ENCODE measurements around the gene AP5S1. TPM values are rescaled to one million over a fixed set of nuclear protein-coding genes. Genes with fewer than 3 reads are reported as not detected.
A peak's percentile ranks its signal among the peaks of the same experiment; 100 is the strongest.

The AP5S1 gene
- total and polyA plus RNA-seq, 2 of the 13 experiments (the other 11 are each of a cell fraction or from before 2014, with no cell fraction given), result 7.9 to 23.2 TPM

DNA sequence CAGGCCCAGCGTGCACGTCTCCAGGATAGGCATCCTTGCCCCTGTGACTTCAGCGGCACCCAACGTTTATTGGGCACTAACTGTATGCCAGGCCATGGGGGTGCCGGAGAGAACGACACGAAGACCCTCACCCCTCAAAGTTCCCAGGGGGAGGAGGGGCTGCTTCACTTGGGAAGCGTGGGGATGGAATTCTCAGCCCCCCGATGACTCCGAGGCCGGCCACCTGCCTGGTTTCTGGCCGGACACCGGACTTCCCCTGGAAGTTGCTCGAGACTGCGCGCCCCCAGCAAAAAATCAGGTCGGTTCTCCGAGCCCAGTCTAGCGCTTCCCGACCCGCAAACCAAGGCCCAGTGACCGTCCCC is 26.0 kb downstream of the AP5S1 start (continued):
- TF ChIP-seq, protein P1, sequence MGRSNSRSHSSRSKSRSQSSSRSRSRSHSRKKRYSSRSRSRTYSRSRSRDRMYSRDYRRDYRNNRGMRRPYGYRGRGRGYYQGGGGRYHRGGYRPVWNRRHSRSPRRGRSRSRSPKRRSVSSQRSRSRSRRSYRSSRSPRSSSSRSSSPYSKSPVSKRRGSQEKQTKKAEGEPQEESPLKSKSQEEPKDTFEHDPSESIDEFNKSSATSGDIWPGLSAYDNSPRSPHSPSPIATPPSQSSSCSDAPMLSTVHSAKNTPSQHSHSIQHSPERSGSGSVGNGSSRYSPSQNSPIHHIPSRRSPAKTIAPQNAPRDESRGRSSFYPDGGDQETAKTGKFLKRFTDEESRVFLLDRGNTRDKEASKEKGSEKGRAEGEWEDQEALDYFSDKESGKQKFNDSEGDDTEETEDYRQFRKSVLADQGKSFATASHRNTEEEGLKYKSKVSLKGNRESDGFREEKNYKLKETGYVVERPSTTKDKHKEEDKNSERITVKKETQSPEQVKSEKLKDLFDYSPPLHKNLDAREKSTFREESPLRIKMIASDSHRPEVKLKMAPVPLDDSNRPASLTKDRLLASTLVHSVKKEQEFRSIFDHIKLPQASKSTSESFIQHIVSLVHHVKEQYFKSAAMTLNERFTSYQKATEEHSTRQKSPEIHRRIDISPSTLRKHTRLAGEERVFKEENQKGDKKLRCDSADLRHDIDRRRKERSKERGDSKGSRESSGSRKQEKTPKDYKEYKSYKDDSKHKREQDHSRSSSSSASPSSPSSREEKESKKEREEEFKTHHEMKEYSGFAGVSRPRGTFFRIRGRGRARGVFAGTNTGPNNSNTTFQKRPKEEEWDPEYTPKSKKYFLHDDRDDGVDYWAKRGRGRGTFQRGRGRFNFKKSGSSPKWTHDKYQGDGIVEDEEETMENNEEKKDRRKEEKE (IDR thresholded peaks at IDR 0.05), result no peak
- TF ChIP-seq ZNF296 (CRISPR knock-in tag; conservative IDR thresholded peaks at IDR 0.05), result 0 out of 2 replicates have a peak, but pooled peaks have one; percentile 63
- no peak for TF ChIP-seq HNRNPK (IDR thresholded peaks at IDR 0.05; ENCODE audit: low read depth, low read length, poor library complexity, severe bottlenecking)
- TF ChIP-seq SNAPC2 (CRISPR knock-in tag; IDR thresholded peaks at IDR 0.05), result no peak
- TF ChIP-seq NONO (IDR thresholded peaks at IDR 0.05), result no peak
- no peak for TF ChIP-seq NONO (CRISPR knock-in tag; conservative IDR thresholded peaks at IDR 0.05)
- TF ChIP-seq, protein P2, sequence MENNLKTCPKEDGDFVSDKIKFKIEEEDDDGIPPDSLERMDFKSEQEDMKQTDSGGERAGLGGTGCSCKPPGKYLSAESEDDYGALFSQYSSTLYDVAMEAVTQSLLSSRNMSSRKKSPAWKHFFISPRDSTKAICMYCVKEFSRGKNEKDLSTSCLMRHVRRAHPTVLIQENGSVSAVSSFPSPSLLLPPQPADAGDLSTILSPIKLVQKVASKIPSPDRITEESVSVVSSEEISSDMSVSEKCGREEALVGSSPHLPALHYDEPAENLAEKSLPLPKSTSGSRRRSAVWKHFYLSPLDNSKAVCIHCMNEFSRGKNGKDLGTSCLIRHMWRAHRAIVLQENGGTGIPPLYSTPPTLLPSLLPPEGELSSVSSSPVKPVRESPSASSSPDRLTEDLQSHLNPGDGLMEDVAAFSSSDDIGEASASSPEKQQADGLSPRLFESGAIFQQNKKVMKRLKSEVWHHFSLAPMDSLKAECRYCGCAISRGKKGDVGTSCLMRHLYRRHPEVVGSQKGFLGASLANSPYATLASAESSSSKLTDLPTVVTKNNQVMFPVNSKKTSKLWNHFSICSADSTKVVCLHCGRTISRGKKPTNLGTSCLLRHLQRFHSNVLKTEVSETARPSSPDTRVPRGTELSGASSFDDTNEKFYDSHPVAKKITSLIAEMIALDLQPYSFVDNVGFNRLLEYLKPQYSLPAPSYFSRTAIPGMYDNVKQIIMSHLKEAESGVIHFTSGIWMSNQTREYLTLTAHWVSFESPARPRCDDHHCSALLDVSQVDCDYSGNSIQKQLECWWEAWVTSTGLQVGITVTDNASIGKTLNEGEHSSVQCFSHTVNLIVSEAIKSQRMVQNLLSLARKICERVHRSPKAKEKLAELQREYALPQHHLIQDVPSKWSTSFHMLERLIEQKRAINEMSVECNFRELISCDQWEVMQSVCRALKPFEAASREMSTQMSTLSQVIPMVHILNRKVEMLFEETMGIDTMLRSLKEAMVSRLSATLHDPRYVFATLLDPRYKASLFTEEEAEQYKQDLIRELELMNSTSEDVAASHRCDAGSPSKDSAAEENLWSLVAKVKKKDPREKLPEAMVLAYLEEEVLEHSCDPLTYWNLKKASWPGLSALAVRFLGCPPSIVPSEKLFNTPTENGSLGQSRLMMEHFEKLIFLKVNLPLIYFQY (CRISPR knock-in tag; IDR thresholded peaks at IDR 0.05; ENCODE audit: borderline replicate concordance), result peak; percentile 99
- TF ChIP-seq, protein P3, sequence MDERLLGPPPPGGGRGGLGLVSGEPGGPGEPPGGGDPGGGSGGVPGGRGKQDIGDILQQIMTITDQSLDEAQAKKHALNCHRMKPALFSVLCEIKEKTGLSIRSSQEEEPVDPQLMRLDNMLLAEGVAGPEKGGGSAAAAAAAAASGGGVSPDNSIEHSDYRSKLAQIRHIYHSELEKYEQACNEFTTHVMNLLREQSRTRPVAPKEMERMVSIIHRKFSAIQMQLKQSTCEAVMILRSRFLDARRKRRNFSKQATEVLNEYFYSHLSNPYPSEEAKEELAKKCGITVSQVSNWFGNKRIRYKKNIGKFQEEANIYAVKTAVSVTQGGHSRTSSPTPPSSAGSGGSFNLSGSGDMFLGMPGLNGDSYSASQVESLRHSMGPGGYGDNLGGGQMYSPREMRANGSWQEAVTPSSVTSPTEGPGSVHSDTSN (CRISPR knock-in tag; IDR thresholded peaks at IDR 0.05), result no peak
- TF ChIP-seq, protein P4, sequence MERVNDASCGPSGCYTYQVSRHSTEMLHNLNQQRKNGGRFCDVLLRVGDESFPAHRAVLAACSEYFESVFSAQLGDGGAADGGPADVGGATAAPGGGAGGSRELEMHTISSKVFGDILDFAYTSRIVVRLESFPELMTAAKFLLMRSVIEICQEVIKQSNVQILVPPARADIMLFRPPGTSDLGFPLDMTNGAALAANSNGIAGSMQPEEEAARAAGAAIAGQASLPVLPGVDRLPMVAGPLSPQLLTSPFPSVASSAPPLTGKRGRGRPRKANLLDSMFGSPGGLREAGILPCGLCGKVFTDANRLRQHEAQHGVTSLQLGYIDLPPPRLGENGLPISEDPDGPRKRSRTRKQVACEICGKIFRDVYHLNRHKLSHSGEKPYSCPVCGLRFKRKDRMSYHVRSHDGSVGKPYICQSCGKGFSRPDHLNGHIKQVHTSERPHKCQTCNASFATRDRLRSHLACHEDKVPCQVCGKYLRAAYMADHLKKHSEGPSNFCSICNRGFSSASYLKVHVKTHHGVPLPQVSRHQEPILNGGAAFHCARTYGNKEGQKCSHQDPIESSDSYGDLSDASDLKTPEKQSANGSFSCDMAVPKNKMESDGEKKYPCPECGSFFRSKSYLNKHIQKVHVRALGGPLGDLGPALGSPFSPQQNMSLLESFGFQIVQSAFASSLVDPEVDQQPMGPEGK (CRISPR knock-in tag; IDR thresholded peaks at IDR 0.05), result no peak; the same call in 1 of the 2 replicates
- TF ChIP-seq DMAP1 (CRISPR knock-in tag; IDR thresholded peaks at IDR 0.05), result no peak
- TF ChIP-seq AGO2 (optimal IDR thresholded peaks at IDR 0.05; ENCODE audit: low read depth, low read length), result peak; percentile 61
- TF ChIP-seq, protein P5, sequence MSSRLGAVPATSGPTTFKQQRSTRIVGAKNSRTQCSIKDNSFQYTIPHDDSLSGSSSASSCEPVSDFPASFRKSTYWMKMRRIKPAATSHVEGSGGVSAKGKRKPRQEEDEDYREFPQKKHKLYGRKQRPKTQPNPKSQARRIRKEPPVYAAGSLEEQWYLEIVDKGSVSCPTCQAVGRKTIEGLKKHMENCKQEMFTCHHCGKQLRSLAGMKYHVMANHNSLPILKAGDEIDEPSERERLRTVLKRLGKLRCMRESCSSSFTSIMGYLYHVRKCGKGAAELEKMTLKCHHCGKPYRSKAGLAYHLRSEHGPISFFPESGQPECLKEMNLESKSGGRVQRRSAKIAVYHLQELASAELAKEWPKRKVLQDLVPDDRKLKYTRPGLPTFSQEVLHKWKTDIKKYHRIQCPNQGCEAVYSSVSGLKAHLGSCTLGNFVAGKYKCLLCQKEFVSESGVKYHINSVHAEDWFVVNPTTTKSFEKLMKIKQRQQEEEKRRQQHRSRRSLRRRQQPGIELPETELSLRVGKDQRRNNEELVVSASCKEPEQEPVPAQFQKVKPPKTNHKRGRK (CRISPR knock-in tag; IDR thresholded peaks at IDR 0.05), result no peak
- no peak for TF ChIP-seq RFX5 (IDR thresholded peaks at IDR 0.05; ENCODE audit: low read depth, low read length)
- TF ChIP-seq, protein P6, sequence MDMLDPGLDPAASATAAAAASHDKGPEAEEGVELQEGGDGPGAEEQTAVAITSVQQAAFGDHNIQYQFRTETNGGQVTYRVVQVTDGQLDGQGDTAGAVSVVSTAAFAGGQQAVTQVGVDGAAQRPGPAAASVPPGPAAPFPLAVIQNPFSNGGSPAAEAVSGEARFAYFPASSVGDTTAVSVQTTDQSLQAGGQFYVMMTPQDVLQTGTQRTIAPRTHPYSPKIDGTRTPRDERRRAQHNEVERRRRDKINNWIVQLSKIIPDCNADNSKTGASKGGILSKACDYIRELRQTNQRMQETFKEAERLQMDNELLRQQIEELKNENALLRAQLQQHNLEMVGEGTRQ (IDR thresholded peaks at IDR 0.05; ENCODE audit: low read depth, low read length), result no peak
- TF ChIP-seq, protein P6 (CRISPR knock-in tag; IDR thresholded peaks at IDR 0.05; ENCODE audit: borderline replicate concordance), result peak; percentile 58; the same call in 1 of the 2 replicates

Data from HepG2 (cell line).